Activated T-cell treated with anti-CD3 and anti-CD28 coated beads for 24 hours (primary cell): ENCODE results near the gene TBCD.
"Not testable (repeated sequence)": the region's sequence is repeated elsewhere in the genome, so short reads cannot be mapped to it uniquely, and the experiment has no call there.

ENCODE experiments used
- DNase-seq: peaks from one replicate; pipeline ENCODE4 v3.0.0-alpha.2; 2020; ENCODE audit warnings: low read depth

The TBCD gene

GRCh38 chr17:82974136-82974952, 222.5 kb downstream of the TBCD start:
- no peak for DNase-seq

DNA sequence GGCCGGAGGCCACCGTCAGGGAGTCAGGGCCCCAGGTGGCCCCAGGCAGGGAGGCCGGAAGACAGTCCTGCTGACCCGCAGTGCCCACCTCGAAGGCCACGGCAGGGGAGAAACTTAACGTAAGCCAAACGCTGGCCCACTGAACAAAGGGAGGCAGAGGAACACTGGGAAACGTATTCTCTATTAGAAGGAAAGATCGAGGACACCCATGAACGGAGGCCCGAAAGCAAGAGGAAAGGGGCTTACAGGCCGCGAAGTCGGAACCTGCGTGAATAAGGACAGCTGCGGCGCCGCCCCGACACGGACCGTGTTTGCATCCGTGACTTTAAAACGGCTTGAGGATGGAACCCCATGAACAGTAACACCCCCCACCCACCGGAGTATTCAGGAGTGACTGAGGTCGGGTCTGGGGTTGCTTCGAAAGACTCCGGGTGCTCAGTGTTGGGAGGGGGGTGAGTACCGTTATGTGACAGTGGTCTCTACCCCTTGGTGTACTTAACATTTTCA, 225.2 kb downstream of the TBCD start:
- DNase-seq = no peak

GRCh38 chr17:82977606-82978005, 225.7 kb downstream of the TBCD start:
- DNase-seq = no peak

DNA sequence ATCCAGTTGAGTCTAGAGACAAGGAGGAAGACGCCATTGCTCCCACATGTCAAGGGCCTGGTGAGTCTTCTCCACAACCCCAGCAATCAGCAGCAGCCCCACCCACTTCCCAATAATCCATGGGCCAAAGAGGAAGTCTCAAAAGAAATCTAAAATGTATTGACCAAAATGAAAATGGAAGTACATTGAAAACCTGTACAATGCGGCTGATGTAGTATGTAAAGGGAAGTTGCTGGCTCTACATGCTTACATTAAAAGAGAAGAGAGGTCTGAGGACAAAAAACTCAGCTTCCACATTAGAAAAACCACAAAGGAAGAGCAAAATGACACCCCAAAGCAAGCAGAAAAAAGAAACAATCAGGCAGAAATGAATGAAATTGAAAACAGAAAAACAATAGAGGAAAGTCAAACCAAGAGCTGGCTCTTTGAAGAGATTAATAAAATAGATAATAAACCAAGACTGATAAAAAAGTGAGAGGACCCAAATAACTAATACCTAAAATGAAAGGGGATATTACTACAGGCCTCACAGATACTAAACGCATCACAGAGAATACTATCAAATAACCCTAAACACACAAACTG, 227.0 kb downstream of the TBCD start:
- DNase-seq = no peak

DNA sequence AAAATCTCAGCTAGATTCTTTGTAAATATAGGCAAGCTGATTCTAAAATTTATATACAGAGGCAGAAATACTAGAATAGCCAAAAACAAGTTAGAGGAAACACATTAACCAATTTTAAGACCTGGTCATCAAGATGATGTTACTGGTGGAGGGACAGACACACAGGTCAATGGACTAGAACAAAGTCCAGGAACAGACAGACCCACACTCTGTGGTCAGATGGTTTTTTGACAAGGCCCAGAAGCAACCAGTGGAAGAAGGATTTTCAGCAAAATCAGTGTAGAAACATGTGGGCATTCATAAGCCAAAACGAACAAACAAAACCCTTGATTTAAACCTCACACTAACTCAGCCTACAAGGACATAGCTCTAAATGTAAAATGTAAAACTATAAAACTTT, 227.9 kb downstream of the TBCD start:
- DNase-seq = no peak

DNA sequence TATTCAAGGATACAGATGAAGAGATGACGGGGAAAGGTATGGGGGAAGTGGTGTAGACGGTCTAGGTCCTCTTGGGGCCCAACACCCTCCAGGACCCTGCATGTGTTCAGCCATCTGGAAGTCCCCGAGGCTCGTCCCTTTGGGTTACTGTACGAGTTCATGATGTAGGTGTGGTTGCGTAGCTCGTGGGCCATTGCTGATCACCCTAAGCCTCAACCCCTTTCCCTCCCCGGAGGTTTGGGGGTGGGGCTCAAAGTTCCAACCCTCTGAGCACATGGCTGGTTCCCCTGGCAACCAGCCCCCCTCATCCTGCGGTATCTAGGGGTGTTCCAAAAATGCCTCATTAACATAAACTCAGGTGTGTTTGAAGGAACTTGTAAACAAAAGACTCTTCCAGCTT, 228.8 kb downstream of the TBCD start:
- DNase-seq = no peak

GRCh38 chr17:82981141-82981730, 229.4 kb downstream of the TBCD start:
- DNase-seq = no peak

- no peak for DNase-seq
These were observed 231.8 kb downstream of the TBCD start for GRCh38 chr17:82983510-82984248.

GRCh38 chr17:82984249-82984617, 232.4 kb downstream of the TBCD start:
- not testable (repeated sequence) for DNase-seq

- DNase-seq = no peak
These were observed 233.0 kb downstream of the TBCD start for GRCh38 chr17:82984751-82985427.

GRCh38 chr17:82985428-82985805, 233.6 kb downstream of the TBCD start:
- no peak for DNase-seq

DNA sequence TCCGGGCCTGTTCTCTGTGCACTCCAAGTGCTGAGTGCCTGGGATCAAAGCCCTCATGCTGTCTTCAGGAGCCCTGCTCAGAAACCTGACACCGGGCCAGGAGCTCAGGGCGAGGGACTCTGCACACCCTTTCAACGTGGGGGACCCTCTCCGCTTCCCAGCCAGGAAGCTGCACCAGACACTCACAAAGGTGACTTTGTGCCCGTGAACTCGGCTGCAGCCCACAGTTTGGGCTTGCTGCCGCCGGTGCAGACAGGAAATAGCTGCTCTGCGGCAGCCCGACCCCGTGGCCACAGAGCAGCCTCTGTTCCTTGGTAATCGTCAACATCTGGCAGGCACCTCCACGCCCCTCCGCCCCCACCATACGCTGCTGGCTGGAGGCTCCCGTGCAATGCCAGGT, 234.1 kb downstream of the TBCD start:
- DNase-seq = peak; percentile 31

DNA sequence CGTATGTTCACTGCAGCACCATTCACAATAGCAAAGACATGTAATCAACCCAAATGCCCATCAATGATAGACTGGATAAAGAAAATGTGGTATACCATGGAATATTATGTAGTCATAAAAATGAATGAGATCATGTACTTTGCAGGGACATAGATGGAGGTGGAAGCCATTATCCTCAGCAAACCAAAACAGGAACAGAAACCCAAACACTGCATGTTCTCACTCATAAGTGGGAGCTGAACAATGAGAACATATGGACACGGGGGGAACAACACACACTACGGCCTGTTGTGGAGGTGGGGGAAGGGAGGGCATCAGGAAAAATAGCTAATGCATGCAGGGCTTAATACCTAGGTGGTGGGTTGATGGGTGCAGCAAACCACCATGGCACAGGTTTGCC, 237.2 kb downstream of the TBCD start:
- DNase-seq = not testable (repeated sequence)

DNA sequence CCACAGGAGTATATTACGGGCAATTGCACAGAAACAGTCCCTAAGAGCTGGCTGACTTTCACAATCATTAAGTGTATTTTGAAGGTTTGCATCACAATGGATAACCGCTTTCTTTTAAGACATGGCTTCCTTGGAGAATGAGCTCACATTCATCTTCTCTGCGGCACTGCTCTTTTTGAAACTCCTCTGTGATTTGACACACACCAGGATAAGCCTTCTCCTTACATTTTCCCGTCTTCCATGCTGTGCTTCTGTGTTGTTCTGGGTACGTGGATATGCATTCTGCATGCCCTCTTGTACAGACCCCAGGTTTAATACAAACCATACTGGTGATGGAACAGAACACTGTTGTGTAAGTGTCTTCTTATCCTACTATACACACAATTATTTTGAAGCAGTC, 238.0 kb downstream of the TBCD start:
- DNase-seq = no peak

GRCh38 chr17:82993005-82993404, 241.1 kb downstream of the TBCD start:
- no peak for DNase-seq
